Loucy (cell line): ENCODE measurements around the gene FXYD7.

ENCODE experiments used
- EZH2phosphoT487 ChIP-seq: fragments of 200-600 bp; IDR thresholded peaks from 2 replicates; pipeline ENCODE4 v1.6.1; 2018; ENCODE audit warnings: antibody characterized with exemption, mild to moderate bottlenecking, moderate library complexity, borderline replicate concordance
- TF ChIP-seq, protein P1 (sequence below): fragments of 200-600 bp; sonication (generic); conservative IDR thresholded peaks from 2 replicates; pipeline ENCODE4 v1.5.1; 2014; ENCODE audit warnings: mild to moderate bottlenecking, antibody characterized with exemption, low read length

DNA sequence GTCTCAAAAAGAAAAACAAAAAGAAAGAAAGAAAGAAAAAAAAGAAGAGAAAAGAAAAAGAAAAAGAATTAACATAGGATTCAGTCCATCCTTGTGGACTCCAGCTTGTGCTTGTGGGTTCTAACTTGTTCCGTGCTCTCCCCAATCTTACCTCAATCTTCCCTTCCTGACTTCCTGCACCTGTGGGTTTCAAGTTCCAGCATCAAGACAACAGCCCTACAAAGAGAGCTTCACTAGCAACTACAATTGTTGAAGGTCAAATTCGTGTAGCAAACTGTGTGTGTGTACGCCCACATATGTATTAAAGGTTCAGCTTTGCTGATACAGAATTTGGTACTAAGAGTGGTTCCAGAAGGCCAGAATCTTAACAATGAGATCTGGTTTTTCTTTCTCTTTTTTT is 36.8 kb downstream of the FXYD7 start:
- TF ChIP-seq, protein P1, sequence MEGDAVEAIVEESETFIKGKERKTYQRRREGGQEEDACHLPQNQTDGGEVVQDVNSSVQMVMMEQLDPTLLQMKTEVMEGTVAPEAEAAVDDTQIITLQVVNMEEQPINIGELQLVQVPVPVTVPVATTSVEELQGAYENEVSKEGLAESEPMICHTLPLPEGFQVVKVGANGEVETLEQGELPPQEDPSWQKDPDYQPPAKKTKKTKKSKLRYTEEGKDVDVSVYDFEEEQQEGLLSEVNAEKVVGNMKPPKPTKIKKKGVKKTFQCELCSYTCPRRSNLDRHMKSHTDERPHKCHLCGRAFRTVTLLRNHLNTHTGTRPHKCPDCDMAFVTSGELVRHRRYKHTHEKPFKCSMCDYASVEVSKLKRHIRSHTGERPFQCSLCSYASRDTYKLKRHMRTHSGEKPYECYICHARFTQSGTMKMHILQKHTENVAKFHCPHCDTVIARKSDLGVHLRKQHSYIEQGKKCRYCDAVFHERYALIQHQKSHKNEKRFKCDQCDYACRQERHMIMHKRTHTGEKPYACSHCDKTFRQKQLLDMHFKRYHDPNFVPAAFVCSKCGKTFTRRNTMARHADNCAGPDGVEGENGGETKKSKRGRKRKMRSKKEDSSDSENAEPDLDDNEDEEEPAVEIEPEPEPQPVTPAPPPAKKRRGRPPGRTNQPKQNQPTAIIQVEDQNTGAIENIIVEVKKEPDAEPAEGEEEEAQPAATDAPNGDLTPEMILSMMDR: no peak
- no peak for TF ChIP-seq EZH2phosphoT487
